ENCODE measurements around the gene TFPT.

The TFPT gene, protein sequence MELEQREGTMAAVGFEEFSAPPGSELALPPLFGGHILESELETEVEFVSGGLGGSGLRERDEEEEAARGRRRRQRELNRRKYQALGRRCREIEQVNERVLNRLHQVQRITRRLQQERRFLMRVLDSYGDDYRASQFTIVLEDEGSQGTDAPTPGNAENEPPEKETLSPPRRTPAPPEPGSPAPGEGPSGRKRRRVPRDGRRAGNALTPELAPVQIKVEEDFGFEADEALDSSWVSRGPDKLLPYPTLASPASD

GRCh38 chr19:54115109-54116063 lies at the start of gene TFPT, which contains the start of gene PRPF31:
Gene TFPT (minus strand): TSS chr19:54115657. CDS start chr19:54115269, 388 bp downstream.
Gene PRPF31 (plus strand): TSS chr19:54115754. CDS start chr19:54118279, 2,525 bp downstream.
- DNase-seq, result peak; percentile 99

GRCh38 chr19:54165222-54165621 lies 49.8 kb upstream of the TFPT start:
- DNase-seq, result no peak

DNA sequence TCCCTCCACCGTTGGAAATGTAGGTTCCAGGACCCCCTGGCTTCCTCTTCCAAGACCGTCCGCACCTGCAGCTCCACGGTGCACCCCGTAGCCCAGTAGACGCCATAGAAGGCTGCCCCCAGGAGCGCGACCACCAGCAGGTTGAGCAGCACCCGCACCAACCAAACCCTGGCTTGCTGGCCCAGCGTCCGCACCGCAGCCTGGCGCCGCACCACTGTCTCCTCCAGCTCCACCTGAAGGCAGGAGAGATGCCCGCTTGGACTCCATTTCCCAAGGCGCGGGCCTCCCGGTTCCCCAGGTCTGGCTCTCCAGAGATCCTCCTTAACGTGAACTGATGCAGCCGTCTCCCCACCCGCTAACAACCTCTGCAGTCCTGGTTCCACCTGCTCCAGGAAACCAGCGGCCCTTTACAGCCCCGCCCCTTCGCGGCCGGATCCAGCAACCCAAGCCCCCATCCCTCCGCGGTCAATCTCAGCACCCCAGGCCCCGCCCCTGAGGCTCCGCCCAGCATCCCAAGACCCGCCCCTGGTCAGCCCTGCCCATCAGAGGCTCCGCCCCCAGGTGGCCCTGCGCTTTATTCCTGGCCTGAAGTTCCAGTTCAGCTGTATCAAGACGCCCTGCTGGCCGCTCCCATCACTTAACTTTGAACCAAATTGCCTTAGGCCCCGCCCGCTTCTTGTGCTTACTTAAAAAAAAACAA lies 49.1 kb upstream of the TFPT start:
- DNase-seq, result peak; percentile 41

DNA sequence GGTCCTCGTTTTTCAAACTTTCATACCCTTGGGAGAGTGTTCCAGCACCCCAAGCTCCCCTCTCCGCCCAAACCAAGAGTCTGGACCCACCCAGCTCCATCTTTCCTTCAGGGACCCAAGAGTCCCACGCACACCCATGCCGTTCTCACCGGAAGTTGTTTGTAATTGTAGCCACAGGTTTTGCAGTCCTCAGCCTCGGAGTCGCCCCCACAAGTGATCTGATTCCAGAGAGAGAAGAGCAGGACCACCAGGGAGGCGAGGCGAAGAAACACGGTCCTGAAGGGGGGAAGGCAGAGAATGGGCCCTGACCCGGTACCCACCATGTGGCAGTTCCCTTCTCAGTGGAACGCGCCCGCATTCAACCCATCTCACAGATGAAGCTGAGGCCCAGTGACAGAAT lies 47.4 kb upstream of the TFPT start:
- no peak for DNase-seq

- DNase-seq, result peak; percentile 88
Measured at GRCh38 chr19:54162241-54162805, 46.9 kb upstream of the TFPT start.

DNA sequence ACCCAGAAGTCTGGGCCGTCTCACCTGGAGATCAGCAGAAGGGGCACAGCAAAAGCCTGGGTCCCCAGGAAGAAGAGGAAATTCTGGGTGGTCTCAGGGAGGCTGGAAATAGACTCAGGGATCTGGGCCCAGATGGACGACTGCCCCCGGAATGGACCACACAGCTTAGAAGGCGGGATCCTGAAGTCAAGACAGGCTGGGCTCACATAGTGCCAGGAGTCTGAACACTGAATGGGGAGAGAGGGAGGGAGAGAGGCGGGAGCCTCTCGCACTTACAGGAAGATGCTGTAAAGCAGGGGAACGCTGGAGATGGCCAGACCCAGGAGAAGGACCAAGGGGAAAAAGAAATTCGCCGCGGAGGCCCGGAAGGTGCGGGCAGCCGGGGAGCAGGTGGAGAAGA lies 45.4 kb upstream of the TFPT start:
- DNase-seq, result no peak

DNA sequence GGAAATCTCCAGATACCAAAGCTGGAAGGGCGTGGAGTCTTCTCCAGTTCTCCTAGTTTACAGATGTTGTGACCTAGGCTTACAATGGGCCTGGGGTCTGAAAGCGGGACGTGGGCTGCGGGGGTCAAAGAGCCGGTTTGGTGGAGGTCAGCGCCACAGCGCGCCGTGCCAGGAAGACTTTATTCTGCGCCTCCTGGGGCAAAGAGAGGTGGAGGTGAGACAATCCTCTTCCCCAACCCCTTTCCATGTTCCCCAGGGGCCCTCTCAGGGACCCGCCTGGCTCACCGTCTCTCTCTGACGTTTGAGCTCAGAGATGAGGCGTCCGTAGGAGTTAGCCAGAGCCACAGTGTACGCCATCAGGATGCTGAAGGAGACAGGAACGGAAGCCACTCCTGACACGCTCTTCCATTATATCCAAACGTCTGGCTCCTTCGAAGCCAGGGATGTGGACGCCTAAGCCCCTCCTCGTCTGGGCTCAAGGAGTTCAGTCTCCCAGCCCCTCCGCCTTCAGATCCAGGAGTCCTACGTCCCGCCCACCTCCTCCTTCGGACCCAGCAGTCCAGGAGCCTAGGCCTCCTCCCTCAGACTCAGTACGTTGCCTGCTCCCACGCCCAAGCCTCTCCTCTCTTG lies 44.8 kb upstream of the TFPT start:
- no peak for DNase-seq

- DNase-seq, result peak; percentile 100
Measured at GRCh38 chr19:54159352-54160181, 44.1 kb upstream of the TFPT start, which contains the start of gene LENG1. Gene LENG1 (minus strand): TSS chr19:54159721. CDS start chr19:54159695, 26 bp downstream.

DNA sequence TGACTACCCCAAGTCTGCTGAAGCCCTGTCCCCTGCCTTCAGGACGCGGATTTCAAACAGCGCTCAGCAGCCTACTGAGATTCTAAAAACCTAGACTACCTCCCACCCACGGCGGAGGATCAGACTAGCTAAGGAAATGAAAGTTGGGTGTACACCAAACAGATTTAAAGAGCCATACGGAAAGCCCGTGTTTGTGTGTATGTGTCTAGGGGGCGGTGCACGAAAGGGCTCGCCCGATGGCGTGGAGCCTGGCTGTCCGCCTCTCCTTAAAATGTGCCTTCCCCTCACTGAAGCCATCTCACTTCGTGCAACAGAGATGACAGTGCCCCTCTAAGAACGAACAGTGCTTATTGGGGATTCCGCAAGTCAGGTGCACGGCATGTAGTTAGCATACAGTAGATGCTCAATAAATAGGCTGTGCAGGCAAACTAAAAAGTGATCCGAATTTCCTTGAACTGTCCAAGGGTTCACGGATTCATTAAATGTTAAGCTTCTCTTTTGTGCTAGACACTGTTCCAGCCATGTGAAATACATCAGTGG lies 43.4 kb upstream of the TFPT start:
- no peak for DNase-seq

- DNase-seq, result no peak
Measured at GRCh38 chr19:54156953-54157352, 41.5 kb upstream of the TFPT start.

GRCh38 chr19:54156490-54156889 lies 41.0 kb upstream of the TFPT start:
- DNase-seq, result no peak

- DNase-seq, result no peak
Measured at GRCh38 chr19:54155694-54156093, 40.2 kb upstream of the TFPT start.

- no peak for DNase-seq
Measured at GRCh38 chr19:54154603-54155345, 39.3 kb upstream of the TFPT start.

DNA sequence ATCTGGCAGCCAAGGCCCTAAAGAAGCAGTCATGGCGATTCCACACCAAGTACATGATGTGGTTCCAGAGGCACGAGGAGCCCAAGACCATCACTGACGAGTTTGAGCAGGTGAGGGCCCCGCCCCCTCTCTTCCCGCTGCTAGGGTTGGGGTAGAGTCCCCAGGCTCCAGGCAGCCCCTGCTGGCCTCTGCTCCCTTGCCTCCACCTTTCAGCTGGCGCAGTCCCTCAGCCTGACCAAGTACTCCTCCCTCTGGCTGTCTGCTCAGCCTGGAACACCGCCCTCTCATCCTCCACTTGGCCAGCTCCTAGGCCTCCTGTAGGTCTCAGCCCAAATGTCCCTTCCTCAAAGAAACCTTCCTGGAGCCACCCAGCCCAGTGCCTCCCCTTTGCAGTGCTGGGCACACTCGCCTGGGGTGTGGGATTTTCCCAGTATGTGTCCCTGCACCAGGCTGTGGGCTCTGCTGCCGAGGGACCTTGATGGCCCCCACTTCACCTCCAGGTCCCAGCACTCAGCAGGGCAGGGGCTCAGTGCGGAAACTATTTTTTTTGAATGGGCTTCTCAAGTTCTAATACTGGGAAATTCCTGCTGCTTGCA lies 38.4 kb upstream of the TFPT start:
- no peak for DNase-seq

DNA sequence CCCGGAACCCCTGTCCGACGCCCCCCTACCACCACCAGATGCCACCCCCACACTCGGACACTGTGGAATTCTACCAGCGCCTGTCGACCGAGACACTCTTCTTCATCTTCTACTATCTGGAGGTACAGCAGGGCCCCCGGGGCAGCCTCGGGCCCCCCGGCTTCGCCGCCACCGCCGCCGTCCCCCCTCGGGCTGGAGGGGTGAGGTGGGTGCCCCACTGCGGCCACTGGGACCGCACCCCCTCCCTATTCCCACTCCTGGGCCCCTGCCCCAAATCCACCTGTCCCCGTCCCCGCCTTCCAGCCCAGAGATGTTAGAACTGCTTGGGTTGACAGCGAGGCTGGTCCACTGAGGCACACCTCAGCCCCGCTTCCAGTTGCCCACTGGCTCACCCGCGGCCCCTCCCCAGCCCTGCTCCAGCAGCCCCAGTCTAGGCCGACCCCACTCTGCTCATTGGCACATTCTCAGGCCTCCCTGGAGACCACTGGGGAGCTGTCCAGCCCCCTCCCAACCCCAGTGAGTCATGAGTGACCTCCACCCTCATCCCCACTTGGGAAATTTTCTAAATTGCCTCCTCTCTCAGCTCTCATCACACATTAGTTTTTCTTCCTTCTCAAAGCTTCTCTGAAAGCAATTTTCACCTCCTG lies 37.5 kb upstream of the TFPT start:
- DNase-seq, result no peak

GRCh38 chr19:54152267-54152666 lies 36.8 kb upstream of the TFPT start:
- no peak for DNase-seq

GRCh38 chr19:54151362-54152035 lies 36.0 kb upstream of the TFPT start:
- DNase-seq, result no peak

DNA sequence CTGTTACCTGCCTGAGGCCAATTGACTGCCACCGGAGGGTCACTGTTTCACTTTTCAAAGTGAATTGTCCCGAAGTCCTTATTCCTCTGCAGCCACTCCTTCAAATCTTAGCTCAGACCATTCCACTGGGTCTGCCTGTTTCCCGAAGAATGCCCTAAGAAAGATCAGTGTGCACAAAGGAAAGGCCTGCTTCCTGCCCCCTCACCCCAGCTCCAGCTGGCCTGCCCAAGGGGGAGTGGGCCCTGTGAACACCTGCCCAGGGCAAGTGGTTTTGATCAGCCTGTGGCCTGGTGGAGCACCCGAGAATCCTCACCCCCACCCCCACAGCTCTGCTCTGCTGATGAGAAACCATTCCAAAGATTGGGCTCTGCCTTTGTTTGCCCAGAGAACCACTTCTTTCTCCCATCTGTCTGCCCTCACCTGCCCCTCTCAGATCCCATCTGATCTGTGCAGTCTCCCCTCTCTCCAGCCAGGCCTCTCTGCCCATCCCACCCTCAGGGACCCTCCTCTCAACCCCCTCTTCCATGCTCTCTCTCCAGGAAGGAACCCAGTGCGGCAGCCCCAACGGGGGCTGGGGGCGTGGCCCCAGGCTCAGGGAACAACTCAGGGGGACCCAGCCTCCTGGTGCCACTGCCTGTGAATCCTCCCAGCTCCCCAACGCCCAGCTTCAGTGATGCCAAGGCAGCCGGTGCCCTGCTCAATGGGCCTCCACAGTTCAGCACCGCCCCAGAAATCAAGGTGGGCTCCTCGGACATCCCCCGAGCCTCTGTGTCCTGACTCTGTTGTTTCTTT lies 33.8 kb upstream of the TFPT start:
- DNase-seq, result no peak

Data from NCI-H526 treated with DMSO at 0.1 percent for 48 hours (cell line).